Hepatocyte (in vitro differentiated cells): ENCODE measurements around the gene BLNK. TPM values are rescaled to one million over a fixed set of nuclear protein-coding genes. Genes with fewer than 3 reads are reported as not detected.

Experiments
- DNase-seq: peaks from one replicate; pipeline ENCODE4 v3.0.0-alpha.2; 2016; ENCODE audit warnings: low spot score
- H2AFZ ChIP-seq: fragments of 200-600 bp; sonication (generic); 2 replicates; pipeline ENCODE4 v1.6.0; 2016; ENCODE audit warnings: antibody characterized with exemption, mild to moderate bottlenecking
- H3K27ac ChIP-seq: fragments of 200-600 bp; sonication (generic); 2 replicates; pipeline ENCODE4 v1.5.1; 2016; ENCODE audit warnings: mild to moderate bottlenecking
- H3K27me3 ChIP-seq: fragments of 200-600 bp; sonication (generic); 2 replicates; pipeline ENCODE4 v1.6.1; 2016
- H3K36me3 ChIP-seq: fragments of 200-600 bp; sonication (generic); replicated peaks from 2 replicates; pipeline ENCODE4 v1.5.1; 2016; ENCODE audit warnings: low read depth; ENCODE audit not compliant: insufficient read depth
- H3K4me1 ChIP-seq: fragments of 200-600 bp; sonication (generic); 2 replicates; pipeline ENCODE4 v1.5.1; 2016; ENCODE audit warnings: mild to moderate bottlenecking, moderate library complexity; ENCODE audit not compliant: insufficient read depth
- H3K4me2 ChIP-seq: fragments of 200-600 bp; sonication (generic); 2 replicates; pipeline ENCODE4 v1.6.0; 2016
- H3K4me3 ChIP-seq: fragments of 200-600 bp; sonication (generic); 2 replicates; pipeline ENCODE4 v1.5.1; 2016; ENCODE audit warnings: mild to moderate bottlenecking
- H3K79me2 ChIP-seq: fragments of 200-600 bp; sonication (generic); 2 replicates; pipeline ENCODE4 v1.6.0; 2017; ENCODE audit warnings: mild to moderate bottlenecking
- H3K9me2 ChIP-seq: fragments of 200-600 bp; sonication (generic); replicated peaks from 2 replicates; pipeline ENCODE4 v1.6.0; 2017; ENCODE audit warnings: mild to moderate bottlenecking; ENCODE audit not compliant: insufficient read depth
- H3K9me3 ChIP-seq: fragments of 200-600 bp; sonication (generic); 2 replicates; pipeline ENCODE4 v1.5.1; 2016; ENCODE audit warnings: low read depth, mild to moderate bottlenecking
- H4K20me1 ChIP-seq: fragments of 200-600 bp; sonication (generic); 2 replicates; pipeline ENCODE4 v1.6.0; 2016; ENCODE audit warnings: mild to moderate bottlenecking; ENCODE audit not compliant: insufficient read depth, poor library complexity, severe bottlenecking
- CTCF ChIP-seq: fragments of 200-600 bp; sonication (generic); IDR thresholded peaks from 2 replicates; pipeline ENCODE4 v1.5.1; 2016; ENCODE audit warnings: antibody characterized with exemption, mild to moderate bottlenecking; ENCODE audit not compliant: poor library complexity
- EZH2 ChIP-seq: fragments of 200-600 bp; sonication (generic); IDR thresholded peaks from 2 replicates; pipeline ENCODE4 v1.6.1; 2016; ENCODE audit warnings: antibody characterized with exemption, mild to moderate bottlenecking, borderline replicate concordance
- EZH2phosphoT487 ChIP-seq: fragments of 200-600 bp; sonication (generic); IDR thresholded peaks from one replicate; pipeline ENCODE4 v1.6.1; 2018; ENCODE audit warnings: antibody characterized with exemption, mild to moderate bottlenecking, low read depth, moderate library complexity; ENCODE audit not compliant: unreplicated experiment, severe bottlenecking
- WGBS: methylation state at CpG from one replicate; pipeline ENCODE4 v1.1.6; 2016; ENCODE audit warnings: low lambda C conversion rate; ENCODE audit errors: missing lambda C conversion rate; 5-methylcytosine and 5-hydroxymethylcytosine counted together
- polyA plus RNA-seq: library from polyadenylated mRNA; unstranded; fragments of >200 nt; fragmentation: Nextera tagmentation; extraction: Ambion mirVana; gene quantifications from 2 replicates; pipeline ENCODE4 v1.2.1, GENCODE V29; 2016
- total RNA-seq: library from RNA; depleted of rRNA; stranded (reverse); fragments of >200 nt; gene quantifications from 2 replicates; pipeline ENCODE4 v1.2.3, GENCODE V29; 2014

Gene BLNK
- total and polyA plus RNA-seq, 2 experiments from 2014 or later = 6.3 to 6.9 TPM

DNA sequence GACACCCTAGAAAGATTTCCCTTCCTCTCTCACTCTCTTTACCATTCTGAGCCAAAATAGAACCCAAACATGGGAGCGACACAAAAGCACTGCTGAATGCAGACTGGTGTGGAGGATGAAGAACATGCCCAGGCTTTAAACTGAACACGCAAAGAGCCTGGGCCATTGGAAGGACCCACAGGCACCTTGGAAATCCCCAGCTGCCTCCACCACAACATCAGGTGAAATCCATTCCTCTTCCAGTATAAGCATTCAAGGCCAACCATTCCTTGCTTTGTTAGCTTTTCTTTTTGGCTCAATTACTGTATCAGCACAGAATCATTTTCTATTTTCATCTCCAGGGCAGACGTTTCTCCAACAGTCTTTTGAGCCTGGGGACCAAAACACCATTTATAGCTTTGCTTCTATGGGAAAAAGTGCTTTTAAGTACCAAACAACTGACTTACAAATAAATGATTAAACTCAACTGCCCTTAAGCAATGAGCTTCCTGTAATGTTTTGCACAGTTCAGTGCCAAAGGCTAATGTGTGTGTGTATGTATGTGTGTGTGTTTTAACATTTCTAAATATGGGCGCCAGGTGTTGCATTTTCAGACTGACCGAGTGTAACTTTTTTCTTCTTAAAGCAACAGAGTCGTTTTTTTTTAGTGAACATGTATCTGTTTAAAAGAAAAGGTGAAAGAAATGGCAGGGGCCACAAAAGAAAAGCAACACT lies 16.2 kb upstream of the BLNK start:
- H3K79me2 ChIP-seq = no peaks in the 10 kb centered on the region
- H3K4me2 ChIP-seq = peak overlapping the region; percentile 70
- H3K4me1 ChIP-seq = peaks cover 14% of the 10 kb centered on the region
- peak; percentile 59 for DNase-seq
- H4K20me1 ChIP-seq = no peaks in the 10 kb centered on the region
- no peak for TF ChIP-seq CTCF
- TF ChIP-seq EZH2phosphoT487 = no peak
- TF ChIP-seq EZH2 = no peak
- H2AFZ ChIP-seq = peak overlapping the region; percentile 57
- no peaks in the 10 kb centered on the region for H3K9me3 ChIP-seq
- WGBS = 45% methylated on average over 6 of the region's 6 CpGs
- no peaks in the 10 kb centered on the region for H3K36me3 ChIP-seq
- H3K27ac ChIP-seq = peak overlapping the region; percentile 74
- no peaks in the 10 kb centered on the region for H3K9me2 ChIP-seq
- H3K4me3 ChIP-seq = peak overlapping the region; percentile 3
- H3K27me3 ChIP-seq = no peaks in the 10 kb centered on the region

DNA sequence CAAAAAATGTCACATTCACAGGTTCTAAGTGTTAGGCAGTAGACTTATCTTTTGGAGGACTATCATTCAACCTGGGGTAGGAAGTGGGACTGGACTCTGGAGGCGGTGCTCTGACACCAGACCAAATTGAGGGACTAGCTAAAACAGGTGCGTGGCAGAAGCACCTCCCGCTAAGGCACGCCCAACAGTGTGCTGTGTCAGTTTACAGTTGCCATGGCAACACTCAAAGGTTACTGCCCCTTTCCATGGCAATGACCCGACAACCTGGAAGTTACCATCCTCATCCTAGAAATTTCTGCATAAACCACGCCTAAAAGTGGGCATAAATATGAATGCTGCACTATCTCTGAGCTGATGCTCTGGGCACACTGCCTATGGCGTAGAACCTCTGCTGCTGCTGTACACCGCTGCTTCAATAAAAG lies 14.0 kb upstream of the BLNK start:
- Histone ChIP-seq H3K4me1 (peaks cover 14% of the 10 kb centered on the region), H3K4me3 (no peak overlapping the region), H3K9me2 (no peaks in the 10 kb centered on the region), H3K4me2 (no peak overlapping the region), H2AFZ (no peak overlapping the region), H3K27me3 (no peaks in the 10 kb centered on the region), H4K20me1 (no peaks in the 10 kb centered on the region), H3K9me3 (no peaks in the 10 kb centered on the region), H3K36me3 (no peaks in the 10 kb centered on the region), H3K27ac (no peak overlapping the region), H3K79me2 (no peaks in the 10 kb centered on the region)
- TF ChIP-seq EZH2phosphoT487 (no peak), CTCF (no peak), EZH2 (no peak)
- WGBS = 72% methylated on average over 8 of the region's 8 CpGs
- no peak for DNase-seq

DNA sequence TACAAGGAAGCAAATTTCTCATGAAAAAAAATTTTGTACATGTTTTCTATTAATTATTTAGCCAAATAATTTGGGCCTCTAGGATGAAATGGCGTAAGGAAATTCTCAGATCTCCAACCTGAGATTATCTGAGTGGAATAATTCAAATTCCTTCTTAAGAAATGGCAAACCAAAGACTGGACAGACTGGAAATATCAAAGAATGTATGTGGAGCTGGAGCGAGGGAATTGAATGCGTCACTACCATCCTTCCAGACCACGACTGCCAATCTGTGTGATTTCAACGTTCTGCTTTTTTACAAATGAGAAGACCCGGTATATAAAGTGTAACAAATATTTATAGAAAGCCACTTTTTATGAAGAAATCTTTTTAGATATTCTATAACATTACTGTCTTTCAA lies 12.4 kb upstream of the BLNK start:
- H3K9me3 ChIP-seq = no peaks in the 10 kb centered on the region
- 85% methylated on average over 6 of the region's 6 CpGs for WGBS
- H3K4me3 ChIP-seq = no peak overlapping the region
- no peaks in the 10 kb centered on the region for H4K20me1 ChIP-seq
- H2AFZ ChIP-seq = no peak overlapping the region
- peaks cover 14% of the 10 kb centered on the region for H3K4me1 ChIP-seq
- DNase-seq = no peak
- H3K79me2 ChIP-seq = no peaks in the 10 kb centered on the region
- TF ChIP-seq CTCF (no peak), EZH2 (no peak), EZH2phosphoT487 (no peak)
- no peaks in the 10 kb centered on the region for H3K27me3 ChIP-seq
- no peaks in the 10 kb centered on the region for H3K36me3 ChIP-seq
- no peaks in the 10 kb centered on the region for H3K9me2 ChIP-seq
- peak overlapping the region; percentile 36 for H3K27ac ChIP-seq
- H3K4me2 ChIP-seq = no peak overlapping the region
